HUDEP-2 (cell line): ENCODE measurements around the gene TMEM114.

ENCODE experiments used
- DNase-seq, 76 experiments: peaks; one replicate each; lab custom pipeline; 2025; ENCODE audit not compliant: unreplicated experiment in 76 of 76; lab: John Stamatoyannopoulos, UW

TMEM114 gene

DNA sequence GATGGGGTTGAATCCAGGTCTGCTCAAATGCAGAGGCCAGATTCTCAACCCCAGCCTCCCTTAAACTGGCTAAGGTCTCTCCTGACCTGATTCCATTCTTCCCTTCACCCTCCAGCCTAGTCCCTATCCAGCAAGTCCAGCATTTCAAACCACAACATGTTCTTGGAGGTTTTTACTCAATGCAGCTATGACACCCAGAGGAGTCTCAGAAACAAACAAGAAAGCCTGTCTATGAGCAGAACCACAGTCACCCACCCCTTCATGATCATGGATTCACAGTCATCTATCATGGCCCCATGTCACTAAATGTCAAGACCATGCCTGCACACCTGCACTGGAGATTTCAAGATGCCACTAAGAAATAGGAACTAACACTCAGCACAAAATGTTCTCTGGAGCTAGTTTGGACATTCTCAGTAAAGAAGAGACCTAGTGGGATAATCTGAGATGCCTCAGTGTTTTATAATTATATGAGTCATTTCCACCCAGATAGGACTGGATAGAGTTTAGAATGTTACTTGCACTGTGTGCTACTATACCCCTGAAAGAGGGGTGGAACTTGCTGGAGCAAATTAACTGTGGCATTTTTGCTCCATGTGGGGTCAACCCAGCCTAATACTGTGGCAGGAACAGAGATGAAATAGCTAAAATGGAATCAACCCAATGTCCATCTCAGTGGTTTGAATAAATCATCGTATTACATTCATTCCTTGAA is 21.7 kb upstream of the TMEM114 start:
- no peak for DNase-seq

DNA sequence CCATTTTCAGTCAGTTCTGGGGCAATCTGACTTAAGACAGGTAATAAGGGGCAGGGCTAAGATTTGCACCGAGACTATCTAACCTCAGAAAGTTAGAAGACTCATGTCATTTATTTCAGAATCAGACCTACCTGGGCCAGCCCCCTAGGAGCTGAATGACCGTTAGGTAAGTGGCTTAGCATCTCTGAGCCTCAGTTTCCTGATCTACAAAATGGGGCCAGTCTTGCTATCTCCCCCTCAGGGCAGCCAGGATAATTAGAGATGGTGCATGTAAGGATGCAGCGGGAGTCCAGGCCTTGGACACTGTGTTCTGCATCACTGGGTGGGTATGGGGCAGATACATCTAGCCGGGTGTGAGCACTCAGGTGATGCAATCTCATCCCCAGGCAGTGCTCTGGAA is 20.8 kb upstream of the TMEM114 start:
- no peak for DNase-seq

DNA sequence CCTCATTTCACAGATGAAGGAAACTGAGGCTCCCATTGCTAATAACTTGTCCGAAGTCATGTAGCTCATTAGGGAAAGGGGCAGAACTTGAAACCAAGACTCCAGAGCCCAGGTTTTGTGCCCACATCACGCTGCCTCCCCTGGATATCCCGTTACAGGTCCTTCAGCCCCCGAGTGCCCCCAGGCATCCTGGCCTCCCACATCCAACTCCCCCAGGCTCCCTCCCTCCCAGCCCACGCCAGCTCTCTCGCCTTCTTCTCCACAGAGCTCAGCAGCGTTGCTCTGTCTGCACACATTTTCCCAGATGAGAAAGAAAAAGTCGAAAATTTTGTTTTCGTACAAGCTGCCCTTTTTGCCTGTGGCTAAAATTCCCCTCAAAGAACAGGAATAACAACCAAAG is 16.9 kb upstream of the TMEM114 start:
- DNase-seq, result no peak

DNA sequence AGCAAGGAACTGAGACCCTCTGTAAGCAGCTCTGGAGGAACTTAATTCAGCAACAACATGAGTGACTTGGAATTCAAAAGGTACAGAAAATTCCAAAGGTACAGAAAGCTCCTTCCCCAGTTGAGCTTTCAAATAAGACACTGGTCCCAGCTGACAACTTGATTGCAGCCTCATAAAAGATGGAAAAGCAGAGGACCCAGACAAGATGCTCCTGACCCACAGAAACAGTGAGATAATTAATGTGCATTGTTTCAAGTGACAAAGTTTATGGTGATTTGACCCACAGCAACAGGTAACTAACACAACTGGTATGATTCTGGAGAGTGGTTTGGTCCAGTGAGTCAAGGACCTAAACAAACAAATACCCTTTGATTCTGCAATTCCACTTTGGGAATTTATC is 15.2 kb upstream of the TMEM114 start:
- DNase-seq, result no peak

DNA sequence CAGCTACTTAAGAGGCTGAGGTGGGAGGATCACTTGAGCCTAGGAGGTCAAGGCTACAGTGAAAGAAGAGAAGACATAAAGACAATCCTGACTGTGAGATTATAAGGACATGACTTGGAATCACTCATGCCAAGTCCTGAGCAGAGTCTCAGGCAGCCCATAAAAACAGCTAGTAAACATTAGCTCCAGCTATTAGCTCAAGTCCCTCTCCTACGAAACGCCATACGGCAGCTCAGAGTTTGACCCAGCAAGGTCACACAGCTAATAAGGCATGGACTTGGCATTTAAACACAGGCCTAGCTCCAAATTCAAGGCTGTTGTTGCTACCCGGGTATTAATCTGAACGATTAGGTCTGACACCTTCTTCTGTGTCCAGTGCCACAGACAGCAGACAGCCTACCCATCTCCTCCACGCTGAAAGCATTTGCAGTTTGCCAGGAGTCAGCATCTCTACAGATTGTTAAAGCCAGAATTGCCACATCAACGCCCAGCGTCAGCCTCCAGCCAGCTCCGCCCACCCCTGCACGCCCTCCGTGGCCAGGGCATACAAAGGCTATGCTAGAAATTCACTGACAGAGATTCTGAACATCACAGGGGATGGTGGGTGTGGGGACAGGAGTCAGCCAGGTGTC is 9.9 kb upstream of the TMEM114 start:
- no peak for DNase-seq

DNA sequence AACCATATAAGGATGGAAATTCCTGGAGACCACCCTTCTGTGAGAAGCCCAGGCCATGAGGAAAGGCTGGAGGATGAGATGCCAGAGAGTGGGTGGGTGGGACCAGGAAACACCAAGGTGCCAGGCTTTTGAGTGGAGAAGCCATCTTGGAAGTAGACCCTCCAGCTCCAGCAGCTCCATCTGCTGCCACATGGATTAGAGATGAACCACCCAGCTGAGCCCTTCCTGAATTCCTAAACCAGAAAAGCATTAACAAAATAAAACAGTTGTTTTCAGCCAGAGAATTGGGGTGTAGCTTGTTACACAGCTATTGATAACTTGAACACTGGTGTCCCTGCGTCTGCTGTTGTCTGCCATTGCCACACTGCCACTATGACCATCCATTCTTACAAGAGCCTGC is 6.3 kb upstream of the TMEM114 start:
- DNase-seq, result no peak

DNA sequence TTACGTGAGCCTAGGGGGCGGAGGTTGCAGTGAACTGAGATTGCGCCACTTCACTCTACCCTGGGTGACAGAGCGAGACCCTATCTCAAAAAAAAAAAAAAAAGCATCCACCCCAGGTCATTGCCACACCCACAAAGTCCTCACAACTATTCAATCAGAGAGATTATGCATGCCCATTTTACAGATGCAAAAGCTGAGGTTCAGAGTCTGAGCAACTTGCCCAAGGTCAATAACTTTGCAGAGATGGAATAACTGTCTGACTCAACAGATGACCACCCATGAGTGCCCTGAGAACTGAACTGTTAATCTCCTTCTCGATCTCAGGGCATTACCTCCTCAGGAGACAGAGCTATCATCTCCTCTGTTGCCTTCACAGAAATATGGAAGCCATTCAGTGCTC is 5.5 kb upstream of the TMEM114 start:
- no peak for DNase-seq

DNA sequence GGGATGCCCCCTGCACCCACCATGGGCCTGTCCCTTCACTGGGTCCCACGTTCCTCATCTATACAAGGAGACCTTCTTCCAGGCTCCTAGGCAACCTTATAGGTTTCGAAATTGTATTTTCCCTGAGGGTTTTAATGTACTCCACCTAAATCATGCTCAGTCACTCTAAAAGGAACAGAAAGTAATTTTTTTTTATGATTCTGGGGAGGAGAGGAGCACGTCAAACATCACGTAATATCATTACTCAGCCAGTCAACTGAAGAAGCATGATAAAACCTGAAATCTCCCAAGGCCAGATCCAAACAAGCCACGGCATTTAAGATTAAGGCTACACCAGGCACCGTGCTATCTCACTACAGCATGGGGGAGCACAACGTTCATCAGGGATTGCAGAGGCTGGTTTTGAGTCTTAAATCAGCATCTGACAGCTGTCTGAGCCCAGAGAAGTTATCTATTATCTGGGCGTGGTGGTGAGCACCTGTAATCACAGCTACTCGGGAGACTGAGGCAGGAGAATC is 3.9 kb upstream of the TMEM114 start:
- DNase-seq, result peak in 71 of 76 experiments; percentile 9 to 82 (median 47)

DNA sequence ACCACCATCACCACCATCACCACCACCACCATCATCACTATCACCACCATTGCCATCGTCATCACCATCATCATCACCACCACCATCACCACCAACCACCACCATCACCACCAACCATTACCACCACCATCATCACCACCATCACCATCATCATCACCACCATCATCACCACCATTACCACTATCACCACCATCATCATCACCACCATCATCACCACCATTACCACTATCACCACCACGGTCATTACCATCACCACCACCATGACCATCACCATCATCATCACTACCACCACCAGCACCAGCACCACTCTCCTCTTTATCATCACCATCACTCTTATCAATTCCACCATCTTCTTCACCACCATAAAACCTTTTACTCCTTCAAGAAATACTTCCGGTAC is 1.1 kb upstream of the TMEM114 start:
- DNase-seq, result no peak

DNA sequence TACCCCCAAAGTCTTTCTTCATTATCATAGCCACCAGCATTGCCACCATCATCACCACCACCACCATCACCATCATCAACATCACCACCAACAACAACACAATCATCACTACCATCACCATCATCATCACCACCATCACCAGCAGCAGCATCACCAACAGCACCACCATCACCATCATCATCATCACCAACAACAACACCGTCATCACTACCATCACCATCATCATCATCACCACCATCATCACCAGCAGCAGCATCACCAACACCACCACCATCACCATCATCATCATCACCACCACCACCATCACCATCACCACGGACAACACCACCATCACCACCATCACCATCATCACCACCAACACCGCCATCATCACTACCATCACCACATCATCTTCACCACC is 500 bp upstream of the TMEM114 start:
- no peak for DNase-seq

DNA sequence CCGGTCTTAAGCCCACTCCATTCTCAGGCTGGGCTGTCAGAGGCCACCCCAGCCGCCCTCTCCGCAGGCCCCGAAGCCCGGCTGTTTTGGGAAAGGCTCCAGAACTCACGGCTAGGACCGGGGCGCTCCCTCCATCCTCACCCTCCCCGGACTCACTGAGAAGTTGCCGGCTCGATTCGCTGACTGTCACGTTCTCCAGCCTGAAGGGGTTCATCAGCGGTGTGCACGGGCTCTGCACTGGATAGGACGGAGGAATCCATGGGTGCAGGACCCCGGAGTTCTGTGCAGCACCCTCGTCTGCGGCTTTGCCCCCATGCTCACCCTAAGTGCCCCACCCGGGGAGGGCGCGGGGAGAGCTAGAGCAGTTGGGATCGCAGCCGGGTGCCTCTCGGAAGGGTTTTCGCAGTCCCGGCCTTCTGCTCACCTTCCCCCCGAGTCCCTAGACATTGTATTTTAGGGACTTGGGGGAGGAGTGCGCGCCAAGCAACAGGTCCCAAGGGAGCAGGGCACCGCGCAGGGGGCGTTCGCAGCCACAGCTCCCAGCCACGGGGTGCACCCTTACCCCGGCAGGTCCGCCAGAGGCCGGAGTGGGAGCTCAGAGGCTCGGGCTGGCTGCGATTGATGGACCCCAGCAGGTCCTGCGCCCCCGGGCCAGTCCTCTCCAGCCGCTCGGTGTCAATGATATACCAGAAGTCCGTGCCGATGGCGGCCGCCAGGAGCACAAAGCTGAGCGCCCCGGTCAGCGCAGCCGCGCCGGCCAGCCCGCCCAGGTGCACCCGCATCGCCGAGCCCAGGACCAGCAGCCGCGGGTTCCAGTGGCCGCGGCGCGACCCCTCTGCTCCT is 1.0 kb downstream of the TMEM114 start:
- no peak for DNase-seq

DNA sequence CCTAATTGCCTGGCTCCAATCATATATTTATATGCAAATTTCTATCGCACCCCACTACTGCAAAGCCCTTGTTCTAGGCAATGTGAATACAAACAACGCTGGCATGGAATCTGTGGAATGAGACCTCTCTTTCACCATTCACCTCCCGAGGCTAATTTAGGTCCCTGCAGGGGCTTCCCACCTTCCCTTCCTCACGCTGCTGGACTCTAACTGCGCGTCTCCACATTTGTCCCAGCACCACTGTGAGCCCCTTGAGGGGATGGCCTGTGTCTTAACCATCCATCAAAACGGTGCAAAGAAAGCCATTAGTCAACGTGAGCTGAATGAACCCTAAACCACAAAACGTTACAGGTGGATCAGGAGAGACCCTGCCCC is 1.6 kb downstream of the TMEM114 start:
- DNase-seq, result no peak

DNA sequence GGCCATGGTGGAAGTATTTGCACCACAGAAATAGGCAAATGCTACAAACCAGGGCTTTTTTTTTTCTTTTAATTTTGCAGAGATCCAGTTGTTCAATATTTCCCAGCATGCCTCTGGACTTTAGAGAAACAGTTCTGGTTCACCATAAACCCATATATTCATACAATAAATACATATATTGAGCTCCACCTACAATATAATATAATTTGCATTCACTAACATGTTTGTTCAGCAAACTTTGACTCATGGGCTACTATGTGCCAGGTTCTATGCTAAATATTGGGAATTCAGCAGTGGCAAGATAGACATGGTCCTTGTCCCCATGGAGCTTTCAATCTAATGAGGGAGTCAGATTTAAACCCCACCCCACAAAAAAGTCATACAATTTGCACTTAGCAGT is 3.2 kb downstream of the TMEM114 start:
- no peak for DNase-seq

DNA sequence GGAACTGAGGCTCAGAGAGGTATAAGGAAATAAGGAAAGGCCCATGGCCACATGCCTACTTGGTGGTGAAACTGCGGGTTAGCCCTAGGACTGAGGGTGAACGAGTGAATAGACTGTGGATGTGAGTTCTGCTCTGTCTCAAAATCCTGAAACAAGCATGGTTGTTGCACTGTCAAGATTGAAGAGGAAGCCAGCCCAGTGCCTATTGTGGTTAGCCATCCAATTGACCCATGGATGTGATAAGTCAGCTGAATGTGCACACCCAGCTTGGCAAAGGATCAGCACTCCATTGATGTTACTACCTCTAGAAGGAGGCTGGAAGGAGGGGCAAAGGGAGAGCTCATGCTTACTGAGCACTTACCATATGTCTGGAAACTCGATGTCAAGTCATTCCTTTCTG is 4.5 kb downstream of the TMEM114 start:
- DNase-seq, result peak in 1 of 76 experiments; percentile 1

DNA sequence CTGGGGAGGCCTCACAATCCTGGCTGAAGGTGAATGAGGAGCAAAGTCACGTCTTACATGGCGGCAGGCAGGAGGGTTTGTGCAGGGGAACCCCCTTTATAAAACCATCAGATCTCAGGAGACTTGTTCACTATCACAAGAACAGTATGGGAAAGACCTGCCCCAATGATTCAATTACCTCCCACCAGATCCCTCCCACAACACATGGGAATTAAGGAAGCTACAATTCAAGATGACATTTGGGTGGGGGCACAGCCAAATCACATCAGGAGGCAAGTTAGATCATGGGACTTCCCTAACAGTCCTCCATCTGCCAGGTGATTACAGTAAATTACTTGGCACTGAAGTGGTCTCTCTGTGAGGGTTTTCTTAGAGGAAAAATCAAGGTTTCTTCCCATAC is 5.3 kb downstream of the TMEM114 start:
- no peak for DNase-seq

DNA sequence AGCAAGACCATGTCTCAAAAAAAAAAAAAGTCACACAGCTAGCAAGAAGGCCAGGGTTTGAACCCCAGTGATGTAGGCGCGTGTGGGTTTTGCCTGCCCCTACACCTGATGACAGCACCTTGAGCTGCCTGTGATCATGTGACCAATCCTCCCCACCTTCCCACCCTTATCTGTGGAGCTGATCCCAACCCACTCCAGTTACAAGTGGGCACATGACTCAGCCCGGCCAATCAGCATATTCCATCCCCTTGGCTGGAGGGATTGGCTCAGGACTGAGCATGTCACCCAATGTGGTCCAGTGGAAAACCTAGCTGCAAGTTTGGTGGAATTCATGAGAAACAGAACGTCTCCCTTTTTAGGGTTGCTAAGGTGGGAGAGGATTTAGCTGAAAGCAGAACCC is 6.6 kb downstream of the TMEM114 start:
- no peak for DNase-seq

DNA sequence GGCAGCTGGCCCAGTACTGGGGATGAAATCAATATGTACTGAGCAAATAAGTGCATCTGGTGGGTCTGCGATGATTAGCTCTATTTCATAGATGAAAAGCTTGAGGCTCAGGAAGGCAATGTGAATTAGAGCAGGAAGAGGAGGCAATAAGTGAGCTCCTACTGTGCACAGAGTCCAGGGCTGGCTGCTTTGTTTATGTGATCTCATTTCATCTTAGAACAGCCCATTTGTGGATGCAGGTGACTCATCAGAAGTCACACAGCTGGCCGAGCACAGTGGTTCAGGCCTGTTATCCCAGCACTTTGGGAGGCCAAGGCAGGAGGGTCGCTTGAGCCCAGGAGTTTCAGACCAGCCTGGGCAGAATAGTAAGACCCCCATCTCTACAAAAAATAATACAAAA is 7.1 kb downstream of the TMEM114 start:
- DNase-seq, result no peak

DNA sequence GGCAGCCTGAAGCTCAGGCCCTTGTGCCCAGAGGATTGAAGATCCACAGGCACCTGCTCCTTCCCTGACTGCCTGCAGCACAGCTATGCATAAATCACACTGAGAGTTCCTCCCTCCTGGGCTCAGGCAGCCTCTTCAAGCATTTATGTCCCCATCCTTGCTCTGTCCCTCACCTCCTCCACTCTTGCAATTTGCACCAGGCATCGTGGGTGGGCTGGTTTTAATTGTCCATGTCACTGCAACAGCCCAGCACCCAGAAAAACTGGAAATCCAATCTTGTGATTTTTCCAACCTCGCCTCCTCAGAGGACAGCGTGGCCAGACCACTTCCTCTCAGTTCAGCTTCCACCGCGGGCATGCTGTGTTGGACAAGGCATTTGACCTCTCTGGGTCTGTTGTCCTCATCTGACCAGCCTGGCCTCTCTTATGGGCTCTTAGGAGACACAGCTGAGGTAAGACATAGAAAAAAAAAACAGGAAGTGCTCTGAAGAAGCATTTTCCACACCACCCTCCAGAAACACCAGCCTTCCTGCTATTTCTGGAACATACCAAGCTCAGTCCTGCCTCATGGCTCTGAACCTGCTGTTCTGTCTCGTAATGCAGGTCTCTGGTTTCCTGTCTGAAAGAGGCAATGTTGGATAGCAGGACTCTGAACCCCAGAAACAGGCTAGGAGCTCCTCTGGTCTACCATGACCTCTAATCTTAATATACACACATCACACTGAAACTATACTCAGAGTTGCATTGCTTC is 8.3 kb downstream of the TMEM114 start:
- no peak for DNase-seq

DNA sequence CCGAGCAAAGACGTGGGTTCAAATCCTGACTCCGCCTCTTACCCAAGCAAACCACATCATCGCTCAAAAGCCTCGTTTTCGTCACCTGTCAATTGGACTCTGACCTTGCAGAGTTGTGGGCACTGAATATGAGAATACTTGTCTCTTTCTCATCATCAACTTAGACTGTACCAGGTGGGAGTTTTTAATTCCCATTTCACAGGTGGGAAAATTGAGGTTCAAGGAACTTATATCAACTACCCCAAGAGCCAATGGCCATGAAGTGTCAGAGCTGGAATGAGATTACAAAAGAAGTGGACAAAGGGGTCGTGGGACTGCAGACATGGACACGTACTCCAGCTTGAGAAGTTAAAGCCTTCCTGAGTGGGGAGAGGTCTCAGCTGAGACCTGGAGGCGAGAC is 10.8 kb downstream of the TMEM114 start:
- DNase-seq, result no peak

DNA sequence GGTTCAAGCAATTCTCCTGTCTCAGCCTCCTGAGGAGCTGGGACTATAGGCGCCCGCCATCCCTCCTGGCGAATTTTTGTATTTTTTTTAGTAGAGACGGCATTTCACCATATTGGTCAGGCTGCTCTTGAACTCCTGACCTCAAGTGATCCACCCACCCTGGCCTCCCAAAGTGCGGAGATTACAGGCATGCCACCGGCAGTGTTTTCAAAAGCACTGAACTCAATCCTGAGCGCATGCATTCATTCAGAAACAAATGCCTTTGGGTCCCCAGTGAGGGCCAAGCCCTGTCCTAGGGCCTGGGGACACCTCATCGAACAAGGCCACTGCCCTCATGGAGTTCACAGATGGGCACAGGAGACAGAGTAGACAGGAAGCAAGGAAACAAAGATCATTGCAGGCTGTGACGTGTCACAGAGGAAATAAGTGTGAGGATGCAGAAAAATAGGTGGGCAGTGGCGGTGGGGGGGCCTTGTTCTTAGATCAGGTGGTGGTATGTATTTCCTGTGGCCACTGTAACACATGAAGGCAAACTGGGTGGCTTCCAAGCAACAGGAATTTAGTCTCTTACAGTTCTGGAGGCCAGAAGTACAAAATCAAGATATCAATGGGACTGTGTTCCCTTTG is 12.5 kb downstream of the TMEM114 start:
- no peak for DNase-seq
